Measurements from ENCODE around the gene OGFOD2. TPM values are rescaled to one million over a fixed set of nuclear protein-coding genes. Genes with fewer than 3 reads are reported as not detected.
"Not testable (repeated sequence)": the region's sequence is repeated elsewhere in the genome, so short reads cannot be mapped to it uniquely, and the experiment has no call there.

Gene OGFOD2
- total RNA-seq, result 9.1 and 12.3 TPM in 2 replicates

GRCh38 chr12:122974892-122975789 lies at the start of gene OGFOD2:
TSS of gene OGFOD2 (plus strand) at chr12:122975244. CDS start at chr12:122975252, 8 bp downstream.
- DNase-seq (ENCODE audit: low read depth, low spot score), result peak; percentile 65

- no peak for DNase-seq (ENCODE audit: low read depth, low spot score)
Measured at GRCh38 chr12:122927756-122928403, 47.2 kb upstream of the OGFOD2 start.

GRCh38 chr12:122928404-122929147 lies 46.5 kb upstream of the OGFOD2 start:
- DNase-seq (ENCODE audit: low read depth, low spot score), result no peak

- DNase-seq (ENCODE audit: low read depth, low spot score), result no peak
Measured at GRCh38 chr12:122929148-122929538, 45.9 kb upstream of the OGFOD2 start.

GRCh38 chr12:122929812-122930211 lies 45.2 kb upstream of the OGFOD2 start:
- no peak for DNase-seq (ENCODE audit: low read depth, low spot score)

- DNase-seq (ENCODE audit: low read depth, low spot score), result no peak
Measured at GRCh38 chr12:122932207-122932606, 42.8 kb upstream of the OGFOD2 start.

GRCh38 chr12:122934722-122935121 lies 40.3 kb upstream of the OGFOD2 start:
- no peak for DNase-seq (ENCODE audit: low read depth, low spot score)

- DNase-seq (ENCODE audit: low read depth, low spot score), result no peak
Measured at GRCh38 chr12:122935318-122935717, 39.7 kb upstream of the OGFOD2 start.

GRCh38 chr12:122937622-122938091 lies 37.4 kb upstream of the OGFOD2 start:
- no peak for DNase-seq (ENCODE audit: low read depth, low spot score)

GRCh38 chr12:122939125-122939524 lies 35.9 kb upstream of the OGFOD2 start:
- DNase-seq (ENCODE audit: low read depth, low spot score), result no peak

- DNase-seq (ENCODE audit: low read depth, low spot score), result not testable (repeated sequence)
Measured at GRCh38 chr12:122941351-122941750, 33.7 kb upstream of the OGFOD2 start.

- no peak for DNase-seq (ENCODE audit: low read depth, low spot score)
Measured at GRCh38 chr12:122942637-122943036, 32.4 kb upstream of the OGFOD2 start.

- no peak for DNase-seq (ENCODE audit: low read depth, low spot score)
Measured at GRCh38 chr12:122943196-122943595, 31.8 kb upstream of the OGFOD2 start.

- DNase-seq (ENCODE audit: low read depth, low spot score), result no peak
Measured at GRCh38 chr12:122944605-122945592, 30.1 kb upstream of the OGFOD2 start.

GRCh38 chr12:122946690-122947341 lies 28.2 kb upstream of the OGFOD2 start:
- peak; percentile 96 for DNase-seq (ENCODE audit: low read depth, low spot score)

GRCh38 chr12:122947352-122947792 lies 27.7 kb upstream of the OGFOD2 start:
- DNase-seq (ENCODE audit: low read depth, low spot score), result no peak

- DNase-seq (ENCODE audit: low read depth, low spot score), result no peak
Measured at GRCh38 chr12:122948605-122949004, 26.4 kb upstream of the OGFOD2 start.

- DNase-seq (ENCODE audit: low read depth, low spot score), result no peak
Measured at GRCh38 chr12:122949405-122949804, 25.6 kb upstream of the OGFOD2 start.

- DNase-seq (ENCODE audit: low read depth, low spot score), result no peak
Measured at GRCh38 chr12:122949816-122950675, 25.0 kb upstream of the OGFOD2 start.

Measured in pulmonary artery endothelial cell (primary cell).